Measurements from ENCODE around the gene KLK1.
"Not testable (repeated sequence)": the region's sequence is repeated elsewhere in the genome, so short reads cannot be mapped to it uniquely, and the experiment has no call there.

KLK1 gene

GRCh38 chr19:50770888-50771287 lies 52.7 kb downstream of the KLK1 start:
- in situ Hi-C loops (cut with MboI; ENCODE audit: low sequenced_read_pairs): no loop called here

DNA sequence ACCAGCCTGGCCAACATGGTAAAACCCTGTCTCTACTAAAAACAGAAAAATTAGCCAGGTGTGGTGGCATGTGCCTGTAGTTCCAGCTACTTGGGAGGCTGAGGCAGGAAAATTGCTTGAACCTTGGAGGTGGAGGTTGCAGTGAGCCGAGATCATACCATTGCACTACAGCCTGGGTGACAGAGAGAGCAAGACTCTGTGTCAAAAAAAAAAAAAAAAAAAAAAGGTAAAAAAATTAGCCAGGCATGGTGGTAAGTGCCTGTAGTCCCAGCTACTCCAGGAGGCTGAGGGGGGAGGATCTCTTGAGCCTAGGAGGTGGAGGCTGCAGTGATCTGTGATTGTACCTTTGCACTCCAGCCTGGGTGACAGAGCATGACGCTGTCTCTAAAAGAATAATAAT lies 53.4 kb downstream of the KLK1 start, which contains the start of gene GPR32:
Gene GPR32 (plus strand): TSS at position 301 of the 400 bp plus-strand sequence. CDS start 137 bp downstream, outside the sequence.
- in situ Hi-C loops (cut with MboI; ENCODE audit: low sequenced_read_pairs): not testable (repeated sequence)
